ENCODE measurements around the gene TCTN1.

The TCTN1 gene

DNA sequence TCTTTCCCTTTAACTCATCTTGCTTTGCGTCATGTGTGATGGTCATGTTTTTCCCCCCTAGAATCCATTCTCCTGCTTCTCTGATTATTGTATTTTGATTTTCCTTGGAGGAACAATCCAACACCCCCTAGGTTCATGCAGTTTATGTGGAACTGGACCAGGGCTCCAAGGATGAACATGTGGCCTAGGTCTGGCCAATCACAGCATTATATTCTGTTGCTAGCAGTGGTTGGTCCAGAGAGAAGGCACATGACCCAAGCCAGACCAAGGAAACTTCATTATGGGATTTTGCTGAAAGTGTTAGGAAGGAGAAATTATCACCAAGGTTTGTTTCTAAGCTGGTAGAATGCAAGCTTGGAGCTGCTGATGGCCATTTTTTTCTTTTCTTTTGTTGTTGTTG is 23.9 kb upstream of the TCTN1 start:
- Histone ChIP-seq H3K4me3 (ENCODE audit: low read length) (no peak overlapping the region), H3K4me2 (ENCODE audit: low read depth, low read length) (no peak overlapping the region; the same call in 1 of the 2 replicates), H3F3A (ENCODE audit: insufficient read depth, low read length) (peaks cover 5% of the 10 kb centered on the region; the same call in 1 of the 2 replicates), H3K27ac (ENCODE audit: low read length) (peak overlapping the region; percentile 85; the same call in 1 of the 2 replicates), H4K20me1 (ENCODE audit: insufficient read depth, low read length) (no peaks in the 10 kb centered on the region), H3K4me1 (ENCODE audit: low read length) (peaks cover 14% of the 10 kb centered on the region), H3K36me3 (replicated peaks; ENCODE audit: insufficient read depth, low read length) (no peaks in the 10 kb centered on the region), H3K9me2 (replicated peaks; ENCODE audit: insufficient read depth, low read length) (no peaks in the 10 kb centered on the region), H3K27me3 (replicated peaks; ENCODE audit: insufficient read depth, low read length) (no peaks in the 10 kb centered on the region), H3K9ac (ENCODE audit: low read length) (no peak overlapping the region), H2AFZ (ENCODE audit: low read length) (no peak overlapping the region), H3K9me3 (replicated peaks; ENCODE audit: insufficient read depth, low read length) (no peaks in the 10 kb centered on the region), H3K79me2 (ENCODE audit: low read length) (no peaks in the 10 kb centered on the region)
- TF ChIP-seq EZH2 (optimal IDR thresholded peaks at IDR 0.05; ENCODE audit: low read depth, low read length) (no peak), EZH2phosphoT487 (IDR thresholded peaks at IDR 0.05; ENCODE audit: low read length) (no peak)
- TF ChIP-seq, protein P1, sequence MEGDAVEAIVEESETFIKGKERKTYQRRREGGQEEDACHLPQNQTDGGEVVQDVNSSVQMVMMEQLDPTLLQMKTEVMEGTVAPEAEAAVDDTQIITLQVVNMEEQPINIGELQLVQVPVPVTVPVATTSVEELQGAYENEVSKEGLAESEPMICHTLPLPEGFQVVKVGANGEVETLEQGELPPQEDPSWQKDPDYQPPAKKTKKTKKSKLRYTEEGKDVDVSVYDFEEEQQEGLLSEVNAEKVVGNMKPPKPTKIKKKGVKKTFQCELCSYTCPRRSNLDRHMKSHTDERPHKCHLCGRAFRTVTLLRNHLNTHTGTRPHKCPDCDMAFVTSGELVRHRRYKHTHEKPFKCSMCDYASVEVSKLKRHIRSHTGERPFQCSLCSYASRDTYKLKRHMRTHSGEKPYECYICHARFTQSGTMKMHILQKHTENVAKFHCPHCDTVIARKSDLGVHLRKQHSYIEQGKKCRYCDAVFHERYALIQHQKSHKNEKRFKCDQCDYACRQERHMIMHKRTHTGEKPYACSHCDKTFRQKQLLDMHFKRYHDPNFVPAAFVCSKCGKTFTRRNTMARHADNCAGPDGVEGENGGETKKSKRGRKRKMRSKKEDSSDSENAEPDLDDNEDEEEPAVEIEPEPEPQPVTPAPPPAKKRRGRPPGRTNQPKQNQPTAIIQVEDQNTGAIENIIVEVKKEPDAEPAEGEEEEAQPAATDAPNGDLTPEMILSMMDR (IDR thresholded peaks at IDR 0.05; ENCODE audit: low read length): no peak
- DNase-seq: no peak

GRCh38 chr12:110590806-110591326 is 23.1 kb upstream of the TCTN1 start:
- H4K20me1 ChIP-seq (ENCODE audit: insufficient read depth, low read length): no peaks in the 10 kb centered on the region
- H3K36me3 ChIP-seq (replicated peaks; ENCODE audit: insufficient read depth, low read length): no peaks in the 10 kb centered on the region
- H3K27ac ChIP-seq (ENCODE audit: low read length): peak overlapping the region; percentile 85
- DNase-seq: peak; percentile 82
- no peaks in the 10 kb centered on the region for H3K27me3 ChIP-seq (replicated peaks; ENCODE audit: insufficient read depth, low read length)
- no peaks in the 10 kb centered on the region for H3K9me3 ChIP-seq (replicated peaks; ENCODE audit: insufficient read depth, low read length)
- H3K9me2 ChIP-seq (replicated peaks; ENCODE audit: insufficient read depth, low read length): no peaks in the 10 kb centered on the region
- TF ChIP-seq, protein P1 (IDR thresholded peaks at IDR 0.05; ENCODE audit: low read length): no peak
- no peak for TF ChIP-seq EZH2 (optimal IDR thresholded peaks at IDR 0.05; ENCODE audit: low read depth, low read length)
- no peak for TF ChIP-seq EZH2phosphoT487 (IDR thresholded peaks at IDR 0.05; ENCODE audit: low read length)
- peaks cover 5% of the 10 kb centered on the region; the same call in 1 of the 2 replicates for H3F3A ChIP-seq (ENCODE audit: insufficient read depth, low read length)
- H3K4me2 ChIP-seq (ENCODE audit: low read depth, low read length): peak overlapping the region; percentile 60; the same call in 1 of the 2 replicates
- peaks cover 14% of the 10 kb centered on the region for H3K4me1 ChIP-seq (ENCODE audit: low read length)
- H3K9ac ChIP-seq (ENCODE audit: low read length): peak overlapping the region; percentile 46; the same call in 1 of the 2 replicates
- H2AFZ ChIP-seq (ENCODE audit: low read length): peak overlapping the region; percentile 63
- no peak overlapping the region; the same call in 1 of the 2 replicates for H3K4me3 ChIP-seq (ENCODE audit: low read length)
- H3K79me2 ChIP-seq (ENCODE audit: low read length): no peaks in the 10 kb centered on the region

- TF ChIP-seq EZH2phosphoT487 (IDR thresholded peaks at IDR 0.05; ENCODE audit: low read length) (no peak), EZH2 (optimal IDR thresholded peaks at IDR 0.05; ENCODE audit: low read depth, low read length) (no peak)
- TF ChIP-seq, protein P1 (IDR thresholded peaks at IDR 0.05; ENCODE audit: low read length): no peak
- Histone ChIP-seq H3K27me3 (replicated peaks; ENCODE audit: insufficient read depth, low read length) (no peaks in the 10 kb centered on the region), H3K27ac (ENCODE audit: low read length) (peak overlapping the region; percentile 85), H3K9ac (ENCODE audit: low read length) (peak overlapping the region; percentile 34; the same call in 1 of the 2 replicates), H3K4me2 (ENCODE audit: low read depth, low read length) (peak overlapping the region; percentile 60; the same call in 1 of the 2 replicates), H3K9me3 (replicated peaks; ENCODE audit: insufficient read depth, low read length) (no peaks in the 10 kb centered on the region), H3K36me3 (replicated peaks; ENCODE audit: insufficient read depth, low read length) (no peaks in the 10 kb centered on the region), H3K79me2 (ENCODE audit: low read length) (no peaks in the 10 kb centered on the region), H2AFZ (ENCODE audit: low read length) (peak overlapping the region; percentile 63), H4K20me1 (ENCODE audit: insufficient read depth, low read length) (no peaks in the 10 kb centered on the region), H3K9me2 (replicated peaks; ENCODE audit: insufficient read depth, low read length) (no peaks in the 10 kb centered on the region), H3F3A (ENCODE audit: insufficient read depth, low read length) (peaks cover 5% of the 10 kb centered on the region; the same call in 1 of the 2 replicates), H3K4me1 (ENCODE audit: low read length) (peaks cover 14% of the 10 kb centered on the region), H3K4me3 (ENCODE audit: low read length) (no peak overlapping the region)
- no peak for DNase-seq
Observed at GRCh38 chr12:110591451-110592051, 22.4 kb upstream of the TCTN1 start.

Data from MM.1S (cell line).